GM10847 (cell line): ENCODE data around the gene TFCP2L1.

Experiments used
- POLR2A ChIP-seq: IDR thresholded peaks from 2 replicates; pipeline ENCODE4 v1.6.1; 2011; ENCODE audit not compliant: insufficient read length; ENCODE audit errors: extremely low read depth

TFCP2L1 gene

GRCh38 chr2:121298476-121298875 is 13.5 kb upstream of the TFCP2L1 start:
- TF ChIP-seq POLR2A, result no peak

- TF ChIP-seq POLR2A, result no peak
Observed at GRCh38 chr2:121297217-121297830, 12.3 kb upstream of the TFCP2L1 start.

GRCh38 chr2:121295911-121296650 is 11.1 kb upstream of the TFCP2L1 start:
- no peak for TF ChIP-seq POLR2A

- no peak for TF ChIP-seq POLR2A
Observed at GRCh38 chr2:121294881-121295840, 10.2 kb upstream of the TFCP2L1 start.

GRCh38 chr2:121293450-121294325 is 8.7 kb upstream of the TFCP2L1 start:
- no peak for TF ChIP-seq POLR2A

GRCh38 chr2:121291251-121291580 is 6.2 kb upstream of the TFCP2L1 start:
- no peak for TF ChIP-seq POLR2A

GRCh38 chr2:121289271-121289670 is 4.3 kb upstream of the TFCP2L1 start:
- no peak for TF ChIP-seq POLR2A

- TF ChIP-seq POLR2A, result no peak
Observed at GRCh38 chr2:121288454-121289231, 3.6 kb upstream of the TFCP2L1 start.

GRCh38 chr2:121287956-121288355 is 3.0 kb upstream of the TFCP2L1 start:
- TF ChIP-seq POLR2A, result no peak

GRCh38 chr2:121287146-121287798 is 2.3 kb upstream of the TFCP2L1 start:
- TF ChIP-seq POLR2A, result no peak

- TF ChIP-seq POLR2A, result no peak
Observed at GRCh38 chr2:121286506-121286905, 1.5 kb upstream of the TFCP2L1 start.

GRCh38 chr2:121285926-121286325 is 924 bp upstream of the TFCP2L1 start:
- no peak for TF ChIP-seq POLR2A

- TF ChIP-seq POLR2A, result no peak
Observed at GRCh38 chr2:121283670-121284462, 1.1 kb downstream of the TFCP2L1 start.
